IPS-NIHi7 (cell line): ENCODE measurements around the gene GSTM4.
"Not testable (repeated sequence)": the region's sequence is repeated elsewhere in the genome, so short reads cannot be mapped to it uniquely, and the experiment has no call there.

Experiments
- DNase-seq: peaks from one replicate; pipeline ENCODE4 v3.0.0; 2012; ENCODE audit warnings: mixed read lengths; ENCODE audit errors: extremely low spot score

GSTM4 gene

GRCh38 chr1:109637446-109637845 is 18.5 kb upstream of the GSTM4 start:
- DNase-seq: no peak

GRCh38 chr1:109639063-109639840 is 16.6 kb upstream of the GSTM4 start:
- DNase-seq: no peak

- DNase-seq: no peak
These were observed 16.1 kb upstream of the GSTM4 start for GRCh38 chr1:109639841-109640184.

- DNase-seq: peak; percentile 78
These were observed 15.5 kb upstream of the GSTM4 start for GRCh38 chr1:109640285-109640865.

- DNase-seq: no peak
These were observed 14.7 kb upstream of the GSTM4 start for GRCh38 chr1:109641078-109641740.

- DNase-seq: no peak
These were observed 14.0 kb upstream of the GSTM4 start for GRCh38 chr1:109641861-109642260.

- DNase-seq: no peak
These were observed 13.3 kb upstream of the GSTM4 start for GRCh38 chr1:109642626-109643025.

GRCh38 chr1:109643385-109644230 is 12.3 kb upstream of the GSTM4 start:
- peak; percentile 89 for DNase-seq

- no peak for DNase-seq
These were observed 11.2 kb upstream of the GSTM4 start for GRCh38 chr1:109644670-109645069.

- DNase-seq: no peak
These were observed 6.4 kb upstream of the GSTM4 start for GRCh38 chr1:109649491-109649914.

- no peak for DNase-seq
These were observed 5.3 kb upstream of the GSTM4 start for GRCh38 chr1:109650609-109651008.

GRCh38 chr1:109652402-109652801 is 3.5 kb upstream of the GSTM4 start:
- no peak for DNase-seq

GRCh38 chr1:109653306-109653705 is 2.6 kb upstream of the GSTM4 start:
- no peak for DNase-seq

GRCh38 chr1:109654519-109654918 is 1.4 kb upstream of the GSTM4 start:
- DNase-seq: no peak

GRCh38 chr1:109657395-109657794 is 1.5 kb downstream of the GSTM4 start:
- no peak for DNase-seq

GRCh38 chr1:109657970-109658369 is 2.1 kb downstream of the GSTM4 start:
- no peak for DNase-seq

GRCh38 chr1:109658533-109659042 is 2.7 kb downstream of the GSTM4 start:
- no peak for DNase-seq

GRCh38 chr1:109659145-109659544 is 3.2 kb downstream of the GSTM4 start:
- no peak for DNase-seq

GRCh38 chr1:109659997-109660690 is 4.2 kb downstream of the GSTM4 start:
- DNase-seq: no peak

GRCh38 chr1:109660691-109661026 is 4.8 kb downstream of the GSTM4 start:
- DNase-seq: not testable (repeated sequence)

GRCh38 chr1:109661391-109661790 is 5.5 kb downstream of the GSTM4 start:
- DNase-seq: no peak
